ENCODE data around the gene FRMD6.

The FRMD6 gene

GRCh38 chr14:51716610-51717009 is 64.9 kb downstream of the FRMD6 start:
- TF ChIP-seq ZFX (IDR thresholded peaks at IDR 0.05) (no peak), CTCF (conservative IDR thresholded peaks at IDR 0.05) (no peak)

GRCh38 chr14:51717766-51718165 is 66.1 kb downstream of the FRMD6 start:
- H3K27ac ChIP-seq: no peak overlapping the region
- TF ChIP-seq CTCF (conservative IDR thresholded peaks at IDR 0.05) (no peak), ZFX (IDR thresholded peaks at IDR 0.05) (no peak)

More at GRCh38 chr14:51716610-51717009, 64.9 kb downstream of the FRMD6 start:
- H3K27ac ChIP-seq: no peak overlapping the region

- H3K27ac ChIP-seq: no peak overlapping the region
- no peak for TF ChIP-seq ZFX (IDR thresholded peaks at IDR 0.05)
- no peak for TF ChIP-seq CTCF (conservative IDR thresholded peaks at IDR 0.05)
Observed at GRCh38 chr14:51719955-51720354, 68.2 kb downstream of the FRMD6 start.

- H3K27ac ChIP-seq: no peak overlapping the region
- TF ChIP-seq ZFX (IDR thresholded peaks at IDR 0.05) (no peak), CTCF (conservative IDR thresholded peaks at IDR 0.05) (no peak)
Observed at GRCh38 chr14:51723990-51724389, 72.3 kb downstream of the FRMD6 start.

- no peak for TF ChIP-seq CTCF (conservative IDR thresholded peaks at IDR 0.05)
- TF ChIP-seq ZFX (IDR thresholded peaks at IDR 0.05): no peak
- H3K27ac ChIP-seq: no peak overlapping the region
Observed at GRCh38 chr14:51724650-51725049, 72.9 kb downstream of the FRMD6 start.

GRCh38 chr14:51725061-51725460 is 73.4 kb downstream of the FRMD6 start:
- no peak overlapping the region for H3K27ac ChIP-seq
- TF ChIP-seq CTCF (conservative IDR thresholded peaks at IDR 0.05) (no peak), ZFX (IDR thresholded peaks at IDR 0.05) (no peak)

- no peak overlapping the region for H3K27ac ChIP-seq
- TF ChIP-seq CTCF (conservative IDR thresholded peaks at IDR 0.05) (no peak), ZFX (IDR thresholded peaks at IDR 0.05) (no peak)
Observed at GRCh38 chr14:51726166-51726899, 74.6 kb downstream of the FRMD6 start.
